CD4-positive, alpha-beta T cell treated with Interleukin-17A for 1 hour (primary cell): ENCODE data around the gene FBXO10.
"Not testable (repeated sequence)": the region's sequence is repeated elsewhere in the genome, so short reads cannot be mapped to it uniquely, and the experiment has no call there.

ENCODE experiments used
- DNase-seq: peaks from one replicate; pipeline ENCODE4 v3.0.0-alpha.2; 2020

FBXO10 gene

DNA sequence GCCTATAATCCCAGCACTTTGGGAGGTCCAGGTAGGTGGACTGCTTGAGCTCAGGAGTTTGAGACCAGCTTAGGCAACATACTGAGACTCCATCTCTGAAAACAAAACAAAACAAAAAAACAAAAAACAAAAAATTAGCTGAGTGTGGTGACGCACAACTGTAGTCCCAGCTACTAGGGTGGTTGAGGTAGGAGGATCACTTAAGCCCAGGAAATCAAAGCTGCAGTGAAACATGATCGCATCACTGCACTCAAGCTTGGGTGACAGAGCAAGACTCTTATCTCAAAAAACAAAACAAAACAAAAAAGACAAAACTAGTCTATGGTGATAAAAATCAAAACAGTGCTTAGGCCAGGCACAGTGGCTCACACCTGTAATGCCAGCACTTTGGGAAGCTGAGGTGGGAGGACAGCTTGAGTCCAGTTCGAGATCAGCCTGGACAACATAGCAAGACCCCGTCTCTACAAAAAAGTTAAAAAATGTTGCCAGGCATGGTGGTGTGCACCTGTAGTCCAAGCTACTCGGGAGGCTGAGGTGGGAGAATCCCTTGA is 28.8 kb downstream of the FBXO10 start:
- DNase-seq, result no peak

DNA sequence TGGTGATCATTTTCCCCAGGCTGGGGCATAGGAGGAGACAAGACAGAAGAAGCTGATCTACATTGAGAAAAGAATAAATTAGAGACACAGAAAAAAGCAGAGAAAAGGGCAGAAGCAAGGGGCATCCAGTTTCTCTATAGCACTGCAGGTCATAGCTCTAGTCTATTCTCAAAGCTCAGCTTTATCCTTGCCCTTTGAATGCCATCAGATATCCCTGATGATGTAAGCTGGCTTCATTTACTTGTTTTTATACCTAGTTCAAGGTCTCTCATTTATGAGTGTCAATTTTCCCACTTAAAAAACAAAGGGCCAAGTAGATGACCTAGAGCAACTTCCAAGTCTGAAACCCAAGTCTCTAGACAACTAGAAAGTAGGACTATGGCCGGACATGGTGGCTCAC is 32.7 kb downstream of the FBXO10 start:
- DNase-seq, result no peak

DNA sequence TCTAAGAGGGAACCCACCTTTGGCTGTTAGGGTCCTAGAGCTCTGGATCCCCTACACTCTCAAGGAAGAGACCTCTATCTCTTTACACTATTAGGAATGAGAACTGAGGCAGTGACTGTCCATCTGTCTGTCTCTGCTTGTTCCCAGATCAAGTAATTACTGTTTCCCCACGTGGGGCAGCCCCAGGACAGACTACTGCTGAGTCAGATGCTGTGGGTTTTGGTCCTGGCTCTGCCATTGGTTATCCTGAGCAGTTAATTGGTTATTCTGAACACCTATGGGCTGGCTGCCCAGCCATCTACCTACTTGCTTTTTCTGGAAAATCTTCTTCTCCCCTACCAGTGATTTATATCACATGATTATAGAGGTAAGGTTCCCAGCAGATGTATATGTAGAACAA is 33.3 kb downstream of the FBXO10 start:
- DNase-seq, result no peak

DNA sequence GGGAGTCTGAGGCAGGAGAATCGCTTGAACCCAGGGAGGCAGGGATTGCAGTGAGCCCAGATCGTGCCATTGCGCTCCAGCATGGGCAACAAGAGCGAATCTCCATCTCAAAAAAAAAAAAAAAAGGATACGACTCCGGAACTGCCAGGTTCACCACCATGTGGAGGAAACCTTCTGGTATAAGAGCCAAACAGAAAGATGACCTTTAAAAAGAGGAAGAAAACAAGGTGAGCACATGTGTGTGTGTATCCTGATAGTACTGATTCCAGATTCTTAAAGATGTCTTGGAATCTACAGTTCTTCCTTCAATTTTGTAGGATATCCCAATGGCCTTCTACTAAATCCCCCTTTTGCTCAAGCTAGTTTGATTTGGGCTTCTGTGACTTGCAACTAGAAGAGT is 33.7 kb downstream of the FBXO10 start:
- DNase-seq, result no peak

DNA sequence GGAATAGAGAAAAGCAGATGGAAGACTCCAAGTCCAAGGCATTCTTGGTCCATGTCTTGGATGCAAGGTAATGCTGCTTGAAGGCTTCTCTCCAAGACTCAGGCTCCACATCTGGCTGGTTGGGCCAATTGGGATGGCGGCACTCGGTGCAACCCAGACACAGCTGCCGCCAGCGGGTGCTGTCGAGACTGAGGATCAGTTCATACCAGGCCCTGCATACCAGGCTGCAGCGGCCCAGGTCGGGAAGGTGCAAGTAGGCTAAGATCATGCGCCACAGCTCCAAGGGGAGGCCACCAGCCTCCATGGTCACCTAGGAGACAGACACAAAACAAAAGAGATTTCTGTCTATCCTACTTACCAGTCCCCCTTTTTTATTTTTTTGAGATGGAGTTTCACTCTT is 34.7 kb downstream of the FBXO10 start:
- no peak for DNase-seq

DNA sequence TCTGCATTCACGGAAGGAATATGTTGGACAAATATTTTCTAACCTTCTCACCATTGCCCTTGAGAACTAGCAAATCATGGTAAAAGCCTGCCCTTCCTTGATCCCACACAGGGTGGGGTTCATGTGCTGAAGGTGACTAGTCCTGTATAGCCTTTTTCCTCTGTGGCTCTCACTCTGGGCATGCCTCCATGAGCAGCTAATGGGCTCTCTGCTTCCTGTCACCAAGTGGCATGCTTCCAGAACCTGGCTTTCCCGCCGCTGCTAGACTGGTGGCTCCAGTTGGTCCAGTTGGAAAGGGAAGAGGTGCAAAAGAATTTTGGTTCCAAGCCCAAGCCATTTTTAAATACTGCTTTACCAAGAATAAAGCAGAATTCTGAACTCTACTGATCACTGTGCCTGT is 35.5 kb downstream of the FBXO10 start:
- no peak for DNase-seq

DNA sequence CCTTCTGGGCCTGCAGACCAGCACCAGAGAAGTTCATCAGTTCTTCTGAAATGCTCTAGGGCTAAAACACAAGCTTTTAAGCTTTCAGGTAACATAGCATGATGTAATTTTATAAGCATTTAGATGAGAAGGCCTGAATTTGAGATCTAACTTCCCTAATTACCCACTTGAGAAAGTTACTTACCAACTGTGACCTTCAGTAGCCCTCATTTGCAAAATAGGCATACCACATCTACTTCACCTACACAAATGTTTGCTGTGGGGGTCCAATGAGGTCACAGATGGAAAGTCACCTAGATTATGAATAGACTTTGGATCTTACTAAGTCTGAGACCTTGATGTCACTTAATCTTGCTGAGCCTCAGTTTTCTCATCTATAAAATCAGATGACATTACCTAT is 36.5 kb downstream of the FBXO10 start:
- no peak for DNase-seq

DNA sequence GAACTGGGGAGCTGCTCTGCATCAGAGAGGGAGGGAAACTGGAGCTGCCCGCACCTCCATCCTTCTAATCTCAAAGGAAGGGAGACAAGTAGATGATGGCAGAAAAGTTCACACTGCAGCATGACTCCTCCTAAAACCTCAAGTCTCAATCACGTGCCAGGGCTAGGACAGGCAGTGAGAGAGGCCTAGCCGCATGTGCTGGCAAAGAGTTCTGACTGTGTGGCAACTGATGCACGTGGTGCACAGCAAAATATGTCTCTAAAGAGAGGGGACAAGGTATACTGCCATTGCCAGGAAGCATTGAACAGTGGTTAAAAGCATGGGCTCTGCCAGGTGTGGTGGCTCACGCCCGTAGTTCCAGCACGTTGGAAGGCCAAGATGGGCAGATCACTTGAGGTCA is 38.1 kb downstream of the FBXO10 start:
- no peak for DNase-seq

DNA sequence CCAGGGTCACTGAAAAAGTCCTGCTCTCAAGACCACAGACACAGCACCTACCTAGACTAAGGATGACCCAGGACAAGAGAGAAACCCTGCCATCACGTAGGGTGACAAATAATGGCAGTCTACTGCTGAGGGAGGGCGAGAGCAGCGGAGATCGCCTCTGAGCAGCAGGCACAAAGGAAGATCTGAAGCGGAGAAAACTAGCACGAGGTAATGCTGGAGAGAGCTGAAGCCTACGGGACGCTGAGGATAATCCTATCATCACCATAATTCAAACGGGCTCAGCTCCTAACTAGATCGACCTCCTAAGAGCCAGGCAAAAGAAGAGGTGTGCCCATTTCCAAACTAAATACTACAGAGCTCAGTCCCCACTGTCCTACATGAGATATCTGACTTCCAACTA is 41.3 kb downstream of the FBXO10 start:
- DNase-seq, result no peak

DNA sequence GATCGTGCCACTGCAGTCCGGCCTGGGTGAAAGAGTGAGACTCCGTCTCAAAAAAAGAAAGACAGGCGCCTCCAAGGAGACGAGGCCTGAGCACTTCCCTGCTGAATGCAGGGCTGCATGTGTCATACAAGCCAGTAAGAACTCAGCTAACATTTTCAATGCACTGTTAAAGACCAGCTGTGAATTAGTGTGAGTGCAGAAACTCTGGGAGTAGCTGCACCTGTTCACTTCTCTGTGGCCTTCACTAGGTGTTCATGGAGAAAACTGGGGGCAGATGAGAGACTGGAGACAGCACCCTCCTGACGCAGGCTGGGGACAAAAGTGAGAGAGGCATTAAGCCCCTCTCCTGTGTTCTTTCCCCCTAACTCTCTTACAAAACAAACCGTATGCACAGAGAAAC is 41.8 kb downstream of the FBXO10 start:
- no peak for DNase-seq

DNA sequence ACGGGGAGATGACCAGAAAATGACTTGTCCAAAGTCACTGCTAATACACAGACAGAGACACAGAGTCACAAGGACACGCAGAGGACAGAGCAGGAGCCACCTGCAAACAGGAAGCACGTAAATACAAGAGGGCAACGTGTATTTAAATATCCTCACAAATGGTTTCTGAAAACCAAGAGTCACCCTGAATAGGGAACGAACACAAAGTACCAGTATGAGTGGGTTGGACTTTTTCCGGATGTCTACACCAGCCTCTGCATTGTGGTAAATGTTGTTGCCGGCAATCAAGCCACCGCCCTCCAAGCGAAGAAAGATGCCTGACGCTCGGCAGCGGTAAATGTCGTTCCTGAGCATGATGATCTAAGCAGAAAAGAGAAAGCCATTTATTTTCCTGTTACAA is 44.5 kb downstream of the FBXO10 start:
- DNase-seq, result peak; percentile 78

DNA sequence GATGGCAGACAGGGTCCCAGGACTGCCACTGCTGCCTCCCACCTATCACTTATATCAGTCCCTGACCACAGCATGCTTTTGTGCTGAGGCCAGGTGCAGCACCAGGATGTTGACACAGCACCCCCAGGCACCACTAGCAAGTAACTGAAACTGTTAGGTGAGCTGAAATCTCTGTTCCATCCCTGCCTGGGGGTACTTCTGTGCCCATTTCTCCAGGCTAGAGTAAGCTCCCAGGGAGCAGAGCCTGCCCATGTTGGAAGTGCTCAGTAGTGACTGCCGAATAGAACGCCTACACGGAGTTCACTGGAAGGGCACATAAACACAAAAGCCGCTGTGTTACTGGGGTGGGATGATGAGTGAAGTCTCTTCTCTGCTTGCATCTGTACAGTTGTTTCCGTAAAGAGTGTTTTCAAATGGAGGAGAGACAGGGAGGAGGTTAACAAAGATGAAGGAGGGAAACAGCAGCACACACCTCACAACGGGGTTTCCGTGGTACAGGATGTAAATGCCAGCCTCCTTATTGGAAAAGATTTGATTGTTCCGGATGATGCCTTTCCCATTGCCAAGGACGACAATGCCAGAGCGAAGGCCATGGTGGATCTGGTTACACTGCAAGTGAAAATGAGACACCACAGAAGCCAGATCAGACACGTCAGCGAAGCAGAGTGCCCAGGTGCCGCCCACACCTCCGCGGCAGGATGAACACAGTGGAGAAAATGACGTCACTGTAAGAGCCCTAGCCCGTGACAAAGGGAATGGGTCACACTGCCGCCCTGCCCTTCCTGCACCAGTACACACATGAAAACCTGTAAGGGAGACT is 47.3 kb downstream of the FBXO10 start:
- DNase-seq, result peak; percentile 87

DNA sequence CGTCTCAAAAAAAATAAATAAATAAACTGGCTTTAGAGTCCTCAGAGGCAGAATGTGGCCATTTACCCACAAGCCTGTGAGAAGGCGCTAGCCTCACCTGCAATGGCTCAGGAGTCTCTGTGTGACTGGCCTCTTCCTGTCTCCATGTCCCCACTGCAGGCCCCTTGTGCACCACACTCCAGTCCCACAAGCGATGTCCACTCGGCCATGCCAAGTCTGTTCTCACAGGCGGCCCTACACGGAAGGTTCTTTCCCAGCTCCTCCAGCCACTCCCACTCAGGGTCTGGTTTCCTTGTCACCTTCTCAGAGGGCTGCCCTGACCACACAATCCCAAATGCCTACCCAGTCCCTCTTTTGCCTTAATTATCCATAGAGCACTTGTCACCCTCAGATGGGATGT is 52.3 kb downstream of the FBXO10 start:
- DNase-seq, result no peak

DNA sequence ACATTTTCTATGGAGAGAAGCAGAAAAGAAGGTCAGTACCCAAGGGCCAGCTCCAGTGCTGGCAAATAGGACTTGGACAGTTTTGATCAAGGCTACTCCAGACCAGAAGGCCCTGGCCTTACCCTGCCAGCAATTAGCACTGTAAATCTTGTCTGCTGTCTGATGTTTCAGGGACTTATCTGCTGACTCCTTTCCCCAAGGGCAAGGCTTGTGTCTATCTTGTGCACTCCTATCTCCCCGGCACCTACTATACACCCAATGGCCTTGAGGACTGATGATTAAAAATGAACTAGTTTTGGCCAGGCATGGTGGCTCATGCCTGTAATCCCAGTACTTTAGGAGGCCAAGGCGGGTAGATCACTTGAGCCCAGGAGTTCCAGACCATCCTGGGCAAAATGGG is 53.2 kb downstream of the FBXO10 start:
- DNase-seq, result no peak

DNA sequence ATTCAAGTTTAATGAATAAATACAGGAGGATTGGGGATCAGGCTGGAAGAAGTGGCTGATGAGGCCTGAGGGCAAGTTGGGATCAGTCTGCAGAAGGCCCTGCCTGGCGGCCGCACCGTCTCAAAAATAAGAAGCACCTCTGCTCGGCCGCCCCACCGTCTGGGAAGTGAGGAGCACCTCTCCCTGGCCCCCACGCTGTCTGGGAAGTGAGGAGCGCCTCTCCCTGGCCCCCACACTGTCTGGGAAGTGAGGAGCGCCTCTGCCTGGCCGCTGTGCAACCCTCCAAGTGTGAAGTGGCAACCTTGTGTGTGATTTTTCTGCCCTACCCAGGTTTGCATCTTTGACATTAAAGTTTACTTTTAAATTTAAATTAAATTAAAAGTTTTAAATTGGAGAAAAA is 55.1 kb downstream of the FBXO10 start:
- DNase-seq, result no peak

DNA sequence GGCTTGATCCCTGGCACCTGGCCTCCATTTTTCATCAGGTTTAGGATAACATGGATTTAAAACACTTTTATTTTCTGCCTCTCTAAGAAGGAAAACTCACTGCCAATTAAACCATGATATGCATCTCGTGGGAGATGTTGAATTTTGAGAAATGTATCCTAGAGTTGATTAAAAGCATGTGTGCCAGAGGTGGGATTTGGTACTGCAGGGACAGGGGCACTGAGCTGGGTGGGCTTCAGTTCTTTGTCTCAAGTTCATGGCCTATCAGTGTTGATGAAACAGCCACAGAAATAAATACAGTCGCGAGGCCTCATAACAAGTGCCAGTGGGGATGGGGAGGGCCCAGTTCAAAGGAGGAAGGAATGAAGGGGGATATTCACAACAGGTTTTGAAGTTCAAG is 55.5 kb downstream of the FBXO10 start:
- DNase-seq, result no peak

DNA sequence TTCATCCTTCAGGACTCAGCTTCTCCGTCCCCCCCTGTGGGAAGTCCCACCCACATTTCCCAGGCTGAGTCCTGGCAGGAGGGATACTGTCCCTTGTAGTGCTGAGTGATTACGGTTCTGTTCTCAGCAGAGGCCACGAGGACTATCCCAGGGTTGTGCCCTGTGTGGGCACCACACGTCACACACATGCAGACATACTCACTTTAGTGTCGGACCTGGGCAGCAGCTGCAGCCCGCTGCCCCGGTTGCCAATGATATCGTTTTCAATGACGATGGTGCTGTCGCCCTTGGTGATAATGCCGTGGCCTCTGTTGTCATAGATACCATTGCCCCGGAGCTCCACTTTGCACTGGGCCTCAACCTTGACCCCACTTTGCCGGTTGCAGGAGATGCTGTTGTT is 58.3 kb downstream of the FBXO10 start:
- DNase-seq, result no peak

DNA sequence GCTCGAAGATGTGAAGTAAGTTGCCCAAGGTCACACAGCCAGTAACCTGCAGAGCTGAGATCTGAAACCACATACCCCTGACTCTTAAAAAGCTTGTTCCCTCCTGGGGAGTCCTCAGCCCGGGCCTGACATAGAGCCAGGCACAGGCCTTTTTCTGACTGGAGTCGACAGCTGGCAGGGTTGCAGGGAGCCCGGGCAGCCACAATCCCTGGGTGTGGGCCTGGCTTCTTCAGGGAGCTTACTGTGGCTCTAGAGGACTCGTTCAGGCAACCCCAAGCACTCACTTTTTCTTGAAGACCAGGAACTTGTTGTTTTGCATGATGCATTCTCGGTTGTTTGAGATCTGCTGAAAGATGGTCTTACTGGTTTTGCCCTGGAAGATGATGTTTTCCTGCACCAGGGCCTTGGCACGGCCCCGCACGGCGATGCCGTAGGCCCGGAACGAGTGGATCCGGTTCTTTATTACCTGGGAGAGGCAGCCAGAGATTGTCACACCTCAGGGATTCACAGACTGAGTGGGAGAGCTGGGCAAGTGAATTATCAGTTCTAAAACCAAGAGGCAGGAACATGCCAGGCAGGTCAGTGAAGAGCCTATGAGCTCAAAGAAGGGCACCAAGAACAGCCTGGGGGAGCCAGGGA is 60.4 kb downstream of the FBXO10 start:
- no peak for DNase-seq

DNA sequence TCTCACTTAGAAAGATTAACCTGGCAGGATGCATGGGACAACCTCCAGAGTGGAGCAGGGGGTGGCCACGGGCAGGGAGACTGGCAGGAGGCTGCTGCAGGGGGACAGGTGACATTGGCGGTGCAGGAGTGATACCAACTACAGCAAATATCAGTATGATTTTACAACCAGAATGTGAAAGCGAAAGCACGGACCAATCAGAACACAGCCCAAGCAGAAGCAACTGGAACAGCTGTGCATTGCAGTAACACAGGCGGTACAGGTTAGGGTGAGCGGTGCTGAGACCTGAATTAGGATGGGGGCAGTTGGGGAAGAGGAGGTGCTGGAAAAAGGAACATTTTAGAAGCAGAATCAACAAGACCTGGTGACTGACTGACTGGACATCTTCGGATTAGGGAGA is 61.2 kb downstream of the FBXO10 start:
- no peak for DNase-seq

DNA sequence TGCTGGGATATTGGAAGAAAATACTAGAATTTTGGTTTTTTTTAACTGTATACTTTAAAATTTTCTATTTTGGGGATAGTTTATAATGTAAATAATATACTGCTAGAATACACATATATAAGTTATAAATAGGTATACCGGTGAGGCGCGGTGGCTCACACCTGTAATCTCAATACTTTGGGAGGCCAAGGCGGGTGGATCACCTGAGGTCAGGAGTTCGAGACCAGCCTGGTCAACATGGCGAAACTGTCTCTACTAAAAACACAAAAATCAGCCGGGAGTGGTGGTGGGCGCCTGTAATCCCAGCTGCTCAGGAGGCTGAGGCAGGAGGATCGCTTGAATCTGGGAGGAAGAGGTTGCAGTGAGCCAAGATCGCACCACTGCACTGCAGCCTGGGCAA is 61.8 kb downstream of the FBXO10 start:
- not testable (repeated sequence) for DNase-seq

DNA sequence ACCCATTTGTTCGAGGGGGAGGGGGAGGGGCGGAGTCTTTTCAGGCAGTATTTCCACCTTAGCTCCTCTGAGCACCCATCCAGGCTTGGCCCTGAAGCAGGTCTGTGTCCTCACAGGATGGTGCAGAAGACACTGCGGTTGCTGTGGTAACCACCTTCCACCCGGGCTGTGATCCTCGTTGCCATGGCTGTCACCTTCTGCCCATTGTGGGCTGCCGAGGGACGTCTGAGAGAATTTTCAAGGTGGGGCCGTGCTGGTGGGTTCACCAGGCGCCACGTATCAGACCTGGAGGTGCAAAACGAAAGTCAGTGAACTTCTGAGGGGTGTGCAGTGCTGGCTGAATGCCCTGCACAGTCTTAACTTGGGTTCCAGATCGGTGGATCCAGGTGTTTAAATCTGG is 63.7 kb downstream of the FBXO10 start:
- peak; percentile 53 for DNase-seq

DNA sequence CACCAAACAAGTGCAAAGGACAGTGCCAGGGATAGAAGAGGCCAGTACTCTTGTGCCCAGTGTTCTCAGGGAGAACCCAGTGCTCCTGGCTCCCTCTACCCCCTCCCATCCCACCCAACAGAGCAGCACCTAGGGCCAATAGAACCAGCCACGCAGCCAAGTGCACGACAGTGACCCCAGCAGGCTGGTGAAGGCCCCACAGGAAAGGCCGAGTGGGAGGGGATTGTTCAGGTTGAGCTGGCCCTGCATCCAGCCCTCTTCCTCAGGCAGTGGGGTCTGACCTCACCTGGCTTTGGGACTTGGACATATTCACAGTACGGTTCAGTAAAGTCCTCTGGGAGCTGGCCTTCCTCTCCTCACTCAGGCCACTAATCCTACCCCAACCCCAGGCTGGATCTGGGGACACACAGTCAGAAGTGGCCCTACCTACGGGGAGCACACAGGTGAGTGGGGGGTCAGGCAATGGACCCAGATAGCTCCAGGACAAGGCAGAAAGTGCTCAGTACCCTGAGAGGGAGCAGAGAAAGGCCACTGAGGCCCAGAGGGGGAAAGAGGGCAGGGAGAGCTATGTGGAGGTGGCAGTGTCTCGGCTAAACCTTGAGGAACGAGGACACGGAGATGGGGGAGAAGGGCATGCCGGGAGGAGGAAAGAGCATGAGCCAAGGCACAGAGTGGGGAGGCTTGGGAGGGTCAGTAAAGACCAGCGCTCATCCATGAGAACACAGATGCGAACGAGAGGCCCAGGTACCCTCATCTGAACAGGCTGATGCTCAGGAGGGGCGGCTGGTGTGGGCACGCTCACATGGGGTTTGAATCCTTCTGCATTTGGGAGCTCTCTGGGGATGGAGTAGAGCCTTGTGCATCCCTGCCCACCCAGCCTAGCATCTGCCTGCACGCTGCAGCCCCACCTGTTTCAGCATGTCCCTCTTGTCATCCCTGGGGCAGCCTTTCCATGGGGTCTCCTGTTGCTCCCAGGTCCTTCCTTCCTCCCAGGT is 64.9 kb downstream of the FBXO10 start:
- no peak for DNase-seq

DNA sequence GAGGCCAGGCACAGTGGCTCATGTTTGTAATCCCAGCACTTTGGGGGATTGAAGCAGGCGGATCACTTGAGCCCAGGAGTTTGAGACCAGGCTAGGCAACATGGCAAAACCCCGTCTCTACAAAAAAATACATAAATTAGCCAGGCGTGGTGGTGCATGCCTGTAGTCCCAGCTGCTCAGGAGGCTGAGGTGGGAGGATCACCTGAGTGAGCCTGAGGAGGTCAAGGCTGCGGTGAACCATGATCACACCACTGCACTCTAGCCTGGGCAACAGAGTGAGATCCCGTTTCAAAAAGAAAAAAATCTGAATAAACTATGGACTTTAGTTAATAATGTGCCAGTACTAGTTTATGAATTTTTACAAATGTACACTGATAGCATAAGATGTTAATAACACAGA is 66.1 kb downstream of the FBXO10 start:
- DNase-seq, result not testable (repeated sequence)
